ENCODE results near the gene TPM4. TPM values are rescaled to one million over a fixed set of nuclear protein-coding genes. Genes with fewer than 3 reads are reported as not detected.

Gene TPM4
- total and polyA plus RNA-seq, 2 of the 13 experiments (the other 11 are each of a cell fraction or from before 2014, with no cell fraction given) = 180 to 188 TPM

GRCh38 chr19:16143399-16144215 is 67.3 kb downstream of the TPM4 start, which contains the start of gene HSH2D (continued):
- peak; percentile 76 for TF ChIP-seq SP5 (CRISPR knock-in tag; IDR thresholded peaks at IDR 0.05; ENCODE audit: borderline replicate concordance, low read depth)
- TF ChIP-seq TFAP4 (IDR thresholded peaks at IDR 0.05; ENCODE audit: borderline replicate concordance, low read depth) = peak; percentile 51; the same call in 1 of the 2 replicates
- no peak for TF ChIP-seq TARDBP (CRISPR knock-in tag; IDR thresholded peaks at IDR 0.05)
- no peak for TF ChIP-seq ZFYVE20 (CRISPR knock-in tag; IDR thresholded peaks at IDR 0.05; ENCODE audit: borderline replicate concordance, low read depth)
- TF ChIP-seq TRIM22 (IDR thresholded peaks at IDR 0.05) = no peak
- TF ChIP-seq NR2F6 (IDR thresholded peaks at IDR 0.05) = no peak
- no peak for TF ChIP-seq NR2F6 (CRISPR knock-in tag; IDR thresholded peaks at IDR 0.05)
- TF ChIP-seq ATF6 (CRISPR knock-in tag; conservative IDR thresholded peaks at IDR 0.05) = no peak
- no peak for TF ChIP-seq ZC3H13 (CRISPR knock-in tag; IDR thresholded peaks at IDR 0.05)
- TF ChIP-seq FOSL2 (CRISPR knock-in tag; IDR thresholded peaks at IDR 0.05) = no peak
- TF ChIP-seq HDAC1 (CRISPR knock-in tag; IDR thresholded peaks at IDR 0.05) = 0 out of 2 replicates have a peak, but pooled peaks have one; percentile 17
- no peak for TF ChIP-seq IKZF1 (IDR thresholded peaks at IDR 0.05)
- TF ChIP-seq NFKB2 (CRISPR knock-in tag; IDR thresholded peaks at IDR 0.05; ENCODE audit: borderline replicate concordance) = no peak
- no peak for TF ChIP-seq GLMP (CRISPR knock-in tag; IDR thresholded peaks at IDR 0.05; ENCODE audit: borderline replicate concordance)
- no peak for TF ChIP-seq MLLT10 (CRISPR knock-in tag; IDR thresholded peaks at IDR 0.05)
- no peak for TF ChIP-seq ZFP41 (CRISPR knock-in tag; IDR thresholded peaks at IDR 0.05; ENCODE audit: borderline replicate concordance)
- 0 out of 2 replicates have a peak, but pooled peaks have one; percentile 28 for TF ChIP-seq CCDC6 (CRISPR knock-in tag; IDR thresholded peaks at IDR 0.05)
- no peak for TF ChIP-seq SOX5 (CRISPR knock-in tag; IDR thresholded peaks at IDR 0.05; ENCODE audit: borderline replicate concordance)
- TF ChIP-seq TBP (CRISPR knock-in tag; IDR thresholded peaks at IDR 0.05) = no peak
- no peak for TF ChIP-seq SPEN (CRISPR knock-in tag; IDR thresholded peaks at IDR 0.05; ENCODE audit: low read depth)
- no peak for TF ChIP-seq DNMT3B (CRISPR knock-in tag; conservative IDR thresholded peaks at IDR 0.05)
- TF ChIP-seq GMEB1 (CRISPR knock-in tag; IDR thresholded peaks at IDR 0.05; ENCODE audit: borderline replicate concordance) = no peak
- TF ChIP-seq ZNF326 (CRISPR knock-in tag; IDR thresholded peaks at IDR 0.05; ENCODE audit: borderline replicate concordance) = no peak
- no peak for TF ChIP-seq FLYWCH1 (CRISPR knock-in tag; IDR thresholded peaks at IDR 0.05)
- peak; percentile 46; the same call in 1 of the 2 replicates for TF ChIP-seq POLR2G (IDR thresholded peaks at IDR 0.05; ENCODE audit: low read depth, low read length)

All from HepG2 (cell line).